ENCODE data around the gene ZNF880. TPM values are rescaled to one million over a fixed set of nuclear protein-coding genes. Genes with fewer than 3 reads are reported as not detected.

Gene ZNF880
- 0.39 to 1.3 TPM (median 0.81 TPM) in 5 replicates for total RNA-seq (2022; extraction: Qiagen RNA extraction)

GRCh38 chr19:52369559-52370340 is at the start of gene ZNF880:
ZNF880 (plus strand) TSS chr19:52369923; CDS start chr19:52369966, 43 bp downstream.

GRCh38 chr19:52336117-52336790 is 33.5 kb upstream of the ZNF880 start, which contains the start of gene ZNF610:
ZNF610 (plus strand) TSS chr19:52336243; CDS start chr19:52349173, 12,930 bp downstream.

GRCh38 chr19:52397310-52398080 is 27.8 kb downstream of the ZNF880 start, which contains the start of gene ZNF528:
ZNF528 (plus strand) TSS chr19:52397849; CDS start chr19:52402014, 4,165 bp downstream.

GRCh38 chr19:52428937-52429336 is 59.2 kb downstream of the ZNF880 start, which contains the start of gene ZNF534:
ZNF534 (plus strand) TSS chr19:52429148; CDS start chr19:52431475, 2,327 bp downstream.

Other genes with a start within 250 kb of the ZNF880 start
- gene ZNF616, start 230.0 kb upstream of the ZNF880 start, total RNA-seq (2022; extraction: Qiagen RNA extraction) = 0.55 to 1.1 TPM (median 0.66 TPM) in 5 replicates
- gene ZNF836, start 198.3 kb upstream of the ZNF880 start, total RNA-seq (2022; extraction: Qiagen RNA extraction) = 0.41 to 1.6 TPM (median 0.61 TPM) in 5 replicates
- 207 to 312 TPM (median 302 TPM) in 5 replicates for gene PPP2R1A, start 179.9 kb upstream of the ZNF880 start, total RNA-seq (2022; extraction: Qiagen RNA extraction)
- gene ZNF766, start 100.3 kb upstream of the ZNF880 start, total RNA-seq (2022; extraction: Qiagen RNA extraction) = 7.5 to 11.5 TPM (median 9.5 TPM) in 5 replicates
- 7.0 to 16.7 TPM (median 16.1 TPM) in 5 replicates for gene ZNF480, start 72.8 kb upstream of the ZNF880 start, total RNA-seq (2022; extraction: Qiagen RNA extraction)
- gene ZNF610, start 33.7 kb upstream of the ZNF880 start, total RNA-seq (2022; extraction: Qiagen RNA extraction) = not detected in 5 replicates
- 0.05 to 0.39 TPM (median 0.17 TPM) in 4 of 5 replicates, not detected in the other for gene ZNF528, start 27.9 kb downstream of the ZNF880 start, total RNA-seq (2022; extraction: Qiagen RNA extraction)
- gene ZNF534, start 59.2 kb downstream of the ZNF880 start, total RNA-seq (2022; extraction: Qiagen RNA extraction) = not detected in 5 replicates
- gene ZNF578, start 83.6 kb downstream of the ZNF880 start, total RNA-seq (2022; extraction: Qiagen RNA extraction) = not detected in 5 replicates
- 0.06 to 0.24 TPM (median 0.20 TPM) in 5 replicates for gene ZNF808, start 157.7 kb downstream of the ZNF880 start, total RNA-seq (2022; extraction: Qiagen RNA extraction)
- 0.11 to 0.28 TPM (median 0.21 TPM) in 5 replicates for gene ZNF701, start 200.4 kb downstream of the ZNF880 start, total RNA-seq (2022; extraction: Qiagen RNA extraction)